GM06990 (cell line): ENCODE results near the gene AKIRIN2.
"Not testable (repeated sequence)": the region's sequence is repeated elsewhere in the genome, so short reads cannot be mapped to it uniquely, and the experiment has no call there.

Source experiments
- DNase-seq: peaks from one replicate; pipeline ENCODE4 v3.0.0-alpha.2; 2011; ENCODE audit not compliant: insufficient read length; ENCODE audit errors: extremely low read depth
- H3K27me3 ChIP-seq: replicated peaks from 2 replicates; pipeline ENCODE4 v1.6.0; 2011; ENCODE audit warnings: low read length; ENCODE audit not compliant: control insufficient read depth, insufficient read depth
- H3K36me3 ChIP-seq: 2 replicates; pipeline ENCODE4 v1.5.1; 2011; ENCODE audit warnings: low read length; ENCODE audit not compliant: control insufficient read depth, insufficient read depth
- H3K4me3 ChIP-seq: replicated peaks from 2 replicates; pipeline ENCODE4 v1.5.1; 2011; ENCODE audit warnings: low read depth, mild to moderate bottlenecking, control low read depth, low read length
- CTCF ChIP-seq: IDR thresholded peaks from 2 replicates; pipeline ENCODE4 v1.5.1; 2011; ENCODE audit warnings: low read length, control low read depth, mild to moderate bottlenecking, inconsistent platforms; ENCODE audit not compliant: insufficient read depth, poor library complexity, severe bottlenecking

The AKIRIN2 gene

GRCh38 chr6:87692086-87692485 lies 9.9 kb downstream of the AKIRIN2 start:
- no peak for TF ChIP-seq CTCF

DNA sequence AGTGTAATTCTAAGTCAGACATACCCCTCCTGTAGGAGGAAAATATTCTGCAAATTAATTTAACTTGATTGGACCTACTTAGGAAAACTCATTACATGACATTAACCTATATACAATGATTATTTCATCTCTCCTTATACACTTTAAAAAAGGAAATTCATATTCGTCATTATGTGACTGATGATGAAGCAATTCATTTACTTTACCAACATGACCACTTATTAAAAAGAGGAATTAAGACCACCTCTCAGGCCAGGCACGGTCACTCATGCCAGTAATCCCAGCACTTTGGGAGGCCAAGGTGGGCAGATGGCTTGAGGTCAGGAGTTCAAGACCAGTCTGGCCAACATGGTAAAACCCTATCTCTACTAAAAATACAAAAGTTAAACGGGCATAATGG lies 11.6 kb downstream of the AKIRIN2 start:
- Histone ChIP-seq H3K36me3 (peaks cover 1% of the 10 kb centered on the region), H3K27me3 (no peaks in the 10 kb centered on the region), H3K4me3 (no peak overlapping the region)
- TF ChIP-seq CTCF: no peak
- DNase-seq: no peak

More at GRCh38 chr6:87692086-87692485, 9.9 kb downstream of the AKIRIN2 start:
- Histone ChIP-seq H3K27me3 (no peaks in the 10 kb centered on the region), H3K4me3 (no peak overlapping the region), H3K36me3 (peaks cover 1% of the 10 kb centered on the region)
- DNase-seq: no peak

- H3K27me3 ChIP-seq, H3K4me3 ChIP-seq, DNase-seq, H3K36me3 ChIP-seq: not testable (repeated sequence)
Measured at GRCh38 chr6:87687893-87688292, 14.1 kb downstream of the AKIRIN2 start.

DNA sequence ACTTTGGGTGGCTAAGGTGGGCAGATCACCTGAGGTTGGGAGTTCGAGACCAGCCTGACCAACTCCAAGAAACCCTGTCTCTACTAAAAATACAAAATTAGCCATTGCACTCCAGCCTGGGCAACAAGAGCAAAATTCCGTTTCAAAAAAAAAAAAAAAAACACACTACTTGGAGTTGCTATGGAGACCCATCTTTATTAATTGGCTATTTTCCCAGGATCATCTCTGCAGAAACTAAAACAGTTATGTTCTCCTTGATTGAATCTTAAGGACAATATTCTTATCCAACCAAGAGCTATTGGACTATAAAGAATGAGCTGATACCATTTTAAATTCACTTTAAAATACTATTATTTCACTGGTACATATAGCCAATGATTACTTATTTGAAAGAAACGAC lies 14.7 kb downstream of the AKIRIN2 start:
- no peak for DNase-seq
- TF ChIP-seq CTCF: no peak
- H3K27me3 ChIP-seq: no peaks in the 10 kb centered on the region
- H3K36me3 ChIP-seq: peaks cover 1% of the 10 kb centered on the region
- H3K4me3 ChIP-seq: no peak overlapping the region

GRCh38 chr6:87686636-87687205 lies 15.3 kb downstream of the AKIRIN2 start:
- not testable (repeated sequence) for H3K27me3 ChIP-seq, H3K4me3 ChIP-seq, H3K36me3 ChIP-seq, DNase-seq

DNA sequence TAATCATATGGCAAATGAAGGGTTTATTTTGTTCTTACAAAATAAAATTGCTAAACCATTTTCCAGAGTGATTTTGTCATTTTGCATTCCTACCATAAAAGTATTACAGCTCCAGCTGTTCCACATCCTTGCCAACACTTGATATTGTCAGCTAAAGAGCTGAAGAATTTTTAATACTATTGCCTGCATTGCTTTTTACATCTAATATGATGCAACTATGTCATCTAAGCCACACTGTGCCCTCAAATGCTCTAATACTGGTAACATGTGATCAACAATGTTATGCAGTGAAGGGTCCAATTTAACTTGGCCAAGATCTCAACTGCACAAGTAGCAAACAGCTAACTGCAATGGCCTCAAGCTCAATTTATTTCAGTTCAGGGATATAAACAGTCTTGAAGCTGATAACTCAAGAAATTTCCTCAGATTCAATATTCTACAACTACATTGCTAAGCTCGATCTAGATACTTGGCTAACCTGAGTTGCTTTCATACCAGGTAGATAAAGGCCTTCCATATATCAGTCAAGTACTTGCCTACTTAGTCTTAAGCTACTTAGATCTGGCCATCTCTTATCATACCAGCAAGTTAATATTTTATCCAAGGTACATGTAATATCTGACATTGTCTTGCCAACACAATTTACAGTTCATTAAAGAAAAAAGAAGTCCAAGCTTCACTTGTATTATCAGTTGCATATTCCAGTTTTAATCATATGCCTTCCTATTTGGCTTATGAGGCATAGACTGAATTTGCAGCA lies 17.0 kb downstream of the AKIRIN2 start:
- H3K4me3 ChIP-seq: no peak overlapping the region
- no peak for TF ChIP-seq CTCF
- H3K36me3 ChIP-seq: peaks cover 3% of the 10 kb centered on the region
- DNase-seq: no peak
- no peaks in the 10 kb centered on the region for H3K27me3 ChIP-seq

- H3K27me3 ChIP-seq: no peaks in the 10 kb centered on the region
- TF ChIP-seq CTCF: no peak
- no peak overlapping the region for H3K4me3 ChIP-seq
- DNase-seq: no peak
- peaks cover 3% of the 10 kb centered on the region for H3K36me3 ChIP-seq
Measured at GRCh38 chr6:87683890-87684289, 18.1 kb downstream of the AKIRIN2 start.
